Smooth muscle cell (in vitro differentiated cells): Measurements from ENCODE around the gene ZNF546. TPM values are rescaled to one million over a fixed set of nuclear protein-coding genes. Genes with fewer than 3 reads are reported as not detected.

ENCODE experiments used
- DNase-seq: peaks from one replicate; lab custom pipeline; 2025; ENCODE audit not compliant: unreplicated experiment; lab: John Stamatoyannopoulos, UW
- H2AFZ ChIP-seq: fragments of 200-600 bp; sonication (generic); 2 replicates; pipeline ENCODE4 v1.6.0; 2016; ENCODE audit warnings: antibody characterized with exemption, low read depth, mild to moderate bottlenecking
- H3F3A ChIP-seq: fragments of 200-600 bp; sonication (generic); 2 replicates; pipeline ENCODE4 v1.6.0; 2017; ENCODE audit warnings: antibody characterized with exemption, low read depth
- H3K27ac ChIP-seq: fragments of 200-600 bp; sonication (generic); 2 replicates; pipeline ENCODE4 v1.5.1; 2016; ENCODE audit warnings: low read depth, mild to moderate bottlenecking
- H3K27me3 ChIP-seq: fragments of 200-600 bp; sonication (generic); 2 replicates; pipeline ENCODE4 v1.6.1; 2016; ENCODE audit warnings: low read depth, mild to moderate bottlenecking
- H3K36me3 ChIP-seq: fragments of 200-600 bp; sonication (generic); 2 replicates; pipeline ENCODE4 v1.5.1; 2016; ENCODE audit warnings: low read depth
- H3K4me1 ChIP-seq: fragments of 200-600 bp; sonication (generic); 2 replicates; pipeline ENCODE4 v1.5.1; 2016; ENCODE audit warnings: low read depth
- H3K4me2 ChIP-seq: fragments of 200-600 bp; sonication (generic); 2 replicates; pipeline ENCODE4 v1.6.0; 2016; ENCODE audit warnings: mild to moderate bottlenecking
- H3K4me3 ChIP-seq: fragments of 200-600 bp; sonication (generic); 2 replicates; pipeline ENCODE4 v1.5.1; 2016; ENCODE audit warnings: mild to moderate bottlenecking
- H3K79me2 ChIP-seq: fragments of 200-600 bp; sonication (generic); 2 replicates; pipeline ENCODE4 v1.6.0; 2016; ENCODE audit warnings: low read depth, mild to moderate bottlenecking
- H3K9ac ChIP-seq: fragments of 200-600 bp; sonication (generic); 2 replicates; pipeline ENCODE4 v1.6.0; 2016; ENCODE audit warnings: low read depth
- H3K9me3 ChIP-seq: fragments of 200-600 bp; sonication (generic); replicated peaks from 2 replicates; pipeline ENCODE4 v1.5.1; 2016; ENCODE audit warnings: low read depth
- H4K20me1 ChIP-seq: fragments of 200-600 bp; sonication (generic); 2 replicates; pipeline ENCODE4 v1.6.0; 2016; ENCODE audit warnings: low read depth
- WGBS: methylation state at CpG from one replicate; pipeline ENCODE4 v1.1.7; 2016; ENCODE audit warnings: low lambda C conversion rate; 5-methylcytosine and 5-hydroxymethylcytosine counted together
- polyA plus RNA-seq: library from polyadenylated mRNA; unstranded; fragments of >200 nt; fragmentation: Nextera tagmentation; extraction: Ambion mirVana; gene quantifications from 2 replicates; pipeline ENCODE4 v1.2.1, GENCODE V29; 2016
- total RNA-seq: library from RNA; depleted of rRNA; stranded (reverse); fragments of >200 nt; gene quantifications from 2 replicates; pipeline ENCODE4 v1.2.3, GENCODE V29; 2014
- TF ChIP-seq, protein P1 (sequence below): fragments of 200-600 bp; sonication (generic); IDR thresholded peaks from 2 replicates; pipeline ENCODE4 v1.5.1; 2017; ENCODE audit warnings: borderline replicate concordance, mild to moderate bottlenecking, antibody characterized with exemption; ENCODE audit not compliant: insufficient read depth, poor library complexity, severe bottlenecking

The ZNF546 gene
- total and polyA plus RNA-seq, 2 experiments from 2014 or later, result 2.1 to 4.7 TPM

DNA sequence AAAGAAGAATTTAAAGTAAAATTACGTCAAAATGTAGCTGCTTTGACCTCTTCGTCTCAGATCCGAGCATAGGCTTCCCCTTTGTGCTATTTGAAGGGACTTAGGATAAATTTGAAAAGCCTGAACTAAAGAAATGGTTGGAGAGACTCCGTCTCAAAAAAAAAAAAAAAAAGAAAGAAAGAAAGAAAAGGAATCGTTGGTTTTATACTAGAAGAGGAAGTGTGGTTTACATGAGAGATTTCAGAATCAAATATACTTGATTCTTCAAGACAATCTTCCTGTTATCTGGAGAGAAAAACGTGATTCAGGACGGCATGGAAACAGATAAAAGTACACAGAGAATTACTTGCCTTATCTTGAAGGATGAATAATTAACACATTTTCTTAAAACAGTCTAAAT is 59.6 kb downstream of the ZNF546 start:
- Histone ChIP-seq H3K9me3 (peaks cover 11% of the 10 kb centered on the region), H3K9ac (peak overlapping the region; percentile 42), H3K4me3 (peak overlapping the region; percentile 87), H3K36me3 (peaks cover 7% of the 10 kb centered on the region), H3K27me3 (no peaks in the 10 kb centered on the region), H3K79me2 (peaks cover 30% of the 10 kb centered on the region), H3K27ac (peak overlapping the region; percentile 18), H2AFZ (peak overlapping the region; percentile 95), H3K4me2 (peak overlapping the region; percentile 98), H3F3A (no peaks in the 10 kb centered on the region), H3K4me1 (peaks cover 7% of the 10 kb centered on the region), H4K20me1 (no peaks in the 10 kb centered on the region)
- TF ChIP-seq, protein P1, sequence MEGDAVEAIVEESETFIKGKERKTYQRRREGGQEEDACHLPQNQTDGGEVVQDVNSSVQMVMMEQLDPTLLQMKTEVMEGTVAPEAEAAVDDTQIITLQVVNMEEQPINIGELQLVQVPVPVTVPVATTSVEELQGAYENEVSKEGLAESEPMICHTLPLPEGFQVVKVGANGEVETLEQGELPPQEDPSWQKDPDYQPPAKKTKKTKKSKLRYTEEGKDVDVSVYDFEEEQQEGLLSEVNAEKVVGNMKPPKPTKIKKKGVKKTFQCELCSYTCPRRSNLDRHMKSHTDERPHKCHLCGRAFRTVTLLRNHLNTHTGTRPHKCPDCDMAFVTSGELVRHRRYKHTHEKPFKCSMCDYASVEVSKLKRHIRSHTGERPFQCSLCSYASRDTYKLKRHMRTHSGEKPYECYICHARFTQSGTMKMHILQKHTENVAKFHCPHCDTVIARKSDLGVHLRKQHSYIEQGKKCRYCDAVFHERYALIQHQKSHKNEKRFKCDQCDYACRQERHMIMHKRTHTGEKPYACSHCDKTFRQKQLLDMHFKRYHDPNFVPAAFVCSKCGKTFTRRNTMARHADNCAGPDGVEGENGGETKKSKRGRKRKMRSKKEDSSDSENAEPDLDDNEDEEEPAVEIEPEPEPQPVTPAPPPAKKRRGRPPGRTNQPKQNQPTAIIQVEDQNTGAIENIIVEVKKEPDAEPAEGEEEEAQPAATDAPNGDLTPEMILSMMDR, result no peak
- DNase-seq, result no peak
- 30% methylated on average over 7 of the region's 7 CpGs for WGBS

DNA sequence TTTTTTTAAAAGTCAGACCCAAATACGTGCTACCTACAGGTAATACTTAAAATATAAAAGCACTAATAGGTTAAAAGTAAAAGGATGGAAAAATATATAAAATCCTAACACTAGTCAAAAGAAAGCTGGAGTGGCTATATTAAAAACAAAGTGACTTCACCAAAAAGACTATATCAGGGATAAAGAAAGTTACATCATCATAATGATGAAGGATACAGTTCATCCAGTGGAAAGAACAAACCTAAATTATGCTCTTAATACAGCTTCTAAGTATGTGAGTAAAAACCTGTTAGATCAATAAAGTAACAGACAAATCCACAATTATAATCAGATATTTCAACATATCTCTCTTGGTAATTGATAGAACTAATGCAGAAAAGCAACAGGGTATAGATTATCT is 60.3 kb downstream of the ZNF546 start:
- peak overlapping the region; percentile 87 for H3K4me3 ChIP-seq
- peaks cover 7% of the 10 kb centered on the region for H3K4me1 ChIP-seq
- 97% methylated on average over 1 of the region's 1 CpG for WGBS
- no peak overlapping the region for H2AFZ ChIP-seq
- no peak overlapping the region for H3K9ac ChIP-seq
- no peaks in the 10 kb centered on the region for H3K27me3 ChIP-seq
- no peak for DNase-seq
- H3K36me3 ChIP-seq, result peaks cover 7% of the 10 kb centered on the region
- TF ChIP-seq, protein P1, result no peak
- peaks cover 23% of the 10 kb centered on the region for H3K79me2 ChIP-seq
- H3K9me3 ChIP-seq, result peaks cover 11% of the 10 kb centered on the region
- no peaks in the 10 kb centered on the region for H3F3A ChIP-seq
- H3K27ac ChIP-seq, result no peak overlapping the region
- no peaks in the 10 kb centered on the region for H4K20me1 ChIP-seq
- H3K4me2 ChIP-seq, result peak overlapping the region; percentile 98

DNA sequence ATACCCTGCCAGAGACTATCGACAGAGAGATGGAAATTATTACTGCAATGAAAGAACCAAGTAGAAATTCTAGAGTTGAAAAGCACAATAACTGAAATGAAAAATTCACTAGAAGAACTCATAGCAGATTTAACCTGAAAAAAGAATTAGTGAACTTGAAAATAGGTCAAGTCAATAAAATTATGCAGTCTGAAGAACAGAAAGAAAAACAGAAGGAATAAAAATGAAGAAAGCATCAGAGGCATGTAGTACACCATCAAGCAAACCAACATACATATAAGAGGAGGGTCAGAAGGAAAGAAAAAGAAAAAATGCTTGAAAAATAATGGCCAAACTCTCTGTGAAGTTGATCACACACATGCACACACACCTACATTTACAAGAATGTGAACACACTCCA is 62.8 kb downstream of the ZNF546 start:
- TF ChIP-seq, protein P1, result no peak
- Histone ChIP-seq H3K4me1 (peaks cover 7% of the 10 kb centered on the region), H3K9ac (no peak overlapping the region), H3K9me3 (peaks cover 11% of the 10 kb centered on the region), H3K27ac (no peak overlapping the region), H2AFZ (no peak overlapping the region), H3F3A (no peaks in the 10 kb centered on the region), H3K4me3 (no peak overlapping the region), H3K4me2 (no peak overlapping the region), H3K79me2 (no peaks in the 10 kb centered on the region), H4K20me1 (no peaks in the 10 kb centered on the region), H3K36me3 (peaks cover 7% of the 10 kb centered on the region), H3K27me3 (no peaks in the 10 kb centered on the region)
- no peak for DNase-seq
- 77% methylated on average over 1 of the region's 1 CpG for WGBS

DNA sequence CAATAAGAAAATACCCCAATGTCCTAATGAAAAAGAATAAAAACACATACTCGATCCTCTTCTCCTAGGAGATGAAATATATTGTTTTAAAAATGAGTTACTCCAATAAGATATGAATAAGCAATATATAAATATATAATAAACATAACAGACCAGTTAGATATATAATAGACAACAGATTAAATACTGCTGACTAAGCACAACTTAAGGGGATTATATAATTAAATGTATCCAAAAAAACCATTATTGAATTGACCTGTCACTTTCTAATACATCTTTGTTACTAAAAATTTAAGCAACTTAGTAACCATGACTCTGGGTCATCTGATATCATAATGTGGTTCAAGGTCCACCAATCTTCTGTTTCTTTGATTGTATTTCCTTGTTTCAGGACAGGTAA is 73.2 kb downstream of the ZNF546 start:
- peaks cover 24% of the 10 kb centered on the region for H3K9me3 ChIP-seq
- H3K27me3 ChIP-seq, result no peaks in the 10 kb centered on the region
- no peak overlapping the region for H3K4me2 ChIP-seq
- H2AFZ ChIP-seq, result no peak overlapping the region
- H3K4me1 ChIP-seq, result no peaks in the 10 kb centered on the region
- no peaks in the 10 kb centered on the region for H3F3A ChIP-seq
- no peak overlapping the region for H3K27ac ChIP-seq
- DNase-seq, result no peak
- 100% methylated on average over 1 of the region's 1 CpG for WGBS
- TF ChIP-seq, protein P1, result no peak
- no peak overlapping the region for H3K4me3 ChIP-seq
- H3K9ac ChIP-seq, result no peak overlapping the region
- H3K36me3 ChIP-seq, result peaks cover 23% of the 10 kb centered on the region
- no peaks in the 10 kb centered on the region for H3K79me2 ChIP-seq
- H4K20me1 ChIP-seq, result no peaks in the 10 kb centered on the region
